Gastrocnemius medialis (tissue), 4 donors: Measurements from ENCODE around the gene TPSD1.

ENCODE experiments used
- CTCF ChIP-seq, 5 experiments: fragments of 450-650 bp in 3 of 5; fragments of 200-600 bp in 2 of 5; sonication (generic) in 2 of 5; IDR thresholded peaks in 4 of 5; conservative IDR thresholded peaks in 1 of 5; 1 replicate in 4 of 5; 2 replicates in 1 of 5; pipeline ENCODE4 v1.5.1; 2016 to 2019; ENCODE audit warnings: antibody characterized with exemption in 5 of 5, mild to moderate bottlenecking in 3 of 5, moderate library complexity in 3 of 5
- POLR2A ChIP-seq, 2 donors: fragments of 450-650 bp; IDR thresholded peaks; one replicate each; pipeline ENCODE4 v1.6.1; 2017; ENCODE audit warnings: antibody characterized with exemption in 2 of 2, mild to moderate bottlenecking in 2 of 2, moderate library complexity in 2 of 2

GRCh38 chr16:1221628-1222552 lies 34.0 kb upstream of the TPSD1 start:
- TF ChIP-seq CTCF (IDR thresholded peaks at IDR 0.05 in 4 of 5, conservative IDR thresholded peaks at IDR 0.05 in 1 of 5) (no peak), POLR2A (IDR thresholded peaks at IDR 0.05) (no peak)
